IPS-NIHi11 (cell line): ENCODE results near the gene GBP3.
"Not testable (repeated sequence)": the region's sequence is repeated elsewhere in the genome, so short reads cannot be mapped to it uniquely, and the experiment has no call there.

Source experiments
- DNase-seq: peaks from one replicate; pipeline ENCODE4 v3.0.0; 2012; ENCODE audit warnings: mixed read lengths, low spot score

Gene GBP3, protein sequence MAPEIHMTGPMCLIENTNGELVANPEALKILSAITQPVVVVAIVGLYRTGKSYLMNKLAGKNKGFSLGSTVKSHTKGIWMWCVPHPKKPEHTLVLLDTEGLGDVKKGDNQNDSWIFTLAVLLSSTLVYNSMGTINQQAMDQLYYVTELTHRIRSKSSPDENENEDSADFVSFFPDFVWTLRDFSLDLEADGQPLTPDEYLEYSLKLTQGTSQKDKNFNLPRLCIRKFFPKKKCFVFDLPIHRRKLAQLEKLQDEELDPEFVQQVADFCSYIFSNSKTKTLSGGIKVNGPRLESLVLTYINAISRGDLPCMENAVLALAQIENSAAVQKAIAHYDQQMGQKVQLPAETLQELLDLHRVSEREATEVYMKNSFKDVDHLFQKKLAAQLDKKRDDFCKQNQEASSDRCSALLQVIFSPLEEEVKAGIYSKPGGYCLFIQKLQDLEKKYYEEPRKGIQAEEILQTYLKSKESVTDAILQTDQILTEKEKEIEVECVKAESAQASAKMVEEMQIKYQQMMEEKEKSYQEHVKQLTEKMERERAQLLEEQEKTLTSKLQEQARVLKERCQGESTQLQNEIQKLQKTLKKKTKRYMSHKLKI

GRCh38 chr1:89022167-89022959 lies at the start of gene GBP3:
TSS of gene GBP3 (minus strand) at chr1:89022866. CDS start at chr1:89020721, 2,145 bp downstream.
- DNase-seq = no peak

DNA sequence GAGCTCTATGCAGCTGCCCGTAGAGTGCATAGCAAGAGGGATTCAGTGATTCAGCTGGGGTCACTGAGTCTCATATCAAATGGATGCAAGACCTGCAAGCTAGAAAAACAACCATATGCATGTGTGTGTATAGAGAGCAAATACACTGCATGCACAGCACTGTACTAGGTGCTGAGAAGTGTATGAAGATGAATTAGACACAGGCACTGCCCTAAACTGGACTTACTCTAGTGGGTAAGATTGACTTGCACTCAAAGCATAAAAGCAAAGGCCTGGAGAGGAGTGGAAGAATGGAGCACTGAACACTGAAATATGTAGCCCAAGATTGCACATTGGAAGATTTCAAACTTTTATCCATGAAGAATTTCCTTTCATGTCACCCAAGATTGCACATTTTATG lies 47.8 kb upstream of the GBP3 start:
- DNase-seq = no peak

- no peak for DNase-seq
These were observed 47.3 kb upstream of the GBP3 start for GRCh38 chr1:89069951-89070350.

DNA sequence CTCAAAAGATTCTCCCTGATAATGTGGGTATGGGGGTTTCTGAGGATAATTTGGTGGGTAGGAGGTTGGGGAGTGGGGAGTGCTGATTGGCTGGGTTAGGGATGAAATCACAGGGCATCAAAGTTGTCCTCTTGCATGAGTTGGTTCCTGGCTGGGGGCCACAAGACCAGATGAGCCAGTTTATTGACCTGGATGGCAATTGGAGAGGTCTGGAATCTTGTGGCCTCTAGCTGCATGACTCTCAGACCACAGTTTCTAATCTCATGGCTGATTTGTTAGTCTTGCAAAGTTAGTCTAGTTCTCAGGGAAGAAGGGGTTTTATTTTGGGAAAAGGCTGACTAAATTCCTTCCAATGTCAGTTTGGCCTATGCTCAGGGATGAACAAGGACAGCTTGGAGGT lies 45.6 kb upstream of the GBP3 start:
- DNase-seq = no peak

DNA sequence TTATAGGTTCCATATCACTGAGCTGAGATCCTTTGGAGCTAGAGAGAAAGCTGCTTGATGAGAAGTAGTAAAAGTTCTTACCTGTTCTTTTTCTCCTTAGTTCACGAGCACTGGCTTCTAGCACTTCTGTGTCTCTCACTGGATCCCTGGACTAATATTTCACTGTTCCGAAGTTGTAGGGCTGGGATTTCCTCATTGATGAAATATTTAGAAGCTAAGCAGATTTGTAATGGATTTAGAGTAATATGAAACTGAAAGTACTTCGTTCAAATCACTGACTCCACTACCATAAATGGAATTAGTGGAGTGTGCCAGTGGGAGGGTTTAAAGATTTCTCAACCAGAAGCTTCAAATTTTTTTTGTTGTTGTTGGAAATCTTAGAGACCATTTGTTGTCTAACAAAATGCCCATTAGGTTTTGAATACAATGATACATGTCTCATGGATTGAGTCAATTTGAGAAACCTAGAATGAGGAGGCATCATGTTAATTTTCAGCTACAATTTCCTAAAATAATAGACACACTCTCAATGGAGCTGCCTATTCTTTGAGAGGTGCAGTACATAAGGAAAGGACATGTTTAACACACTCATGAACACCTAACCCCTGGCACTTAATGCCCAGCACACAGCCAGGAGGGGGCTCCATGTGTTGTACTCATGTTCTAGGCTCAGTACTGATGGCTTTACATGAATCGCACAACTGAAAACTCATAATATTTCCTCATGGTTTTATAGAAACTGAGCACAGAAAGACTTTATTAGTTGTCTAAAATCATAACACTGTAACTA lies 42.6 kb upstream of the GBP3 start, which contains the start of gene GBP1:
Gene GBP1 (minus strand): TSS at position 130 of the 790 bp plus-strand sequence. CDS start 1,974 bp downstream, outside the sequence.
- no peak for DNase-seq

DNA sequence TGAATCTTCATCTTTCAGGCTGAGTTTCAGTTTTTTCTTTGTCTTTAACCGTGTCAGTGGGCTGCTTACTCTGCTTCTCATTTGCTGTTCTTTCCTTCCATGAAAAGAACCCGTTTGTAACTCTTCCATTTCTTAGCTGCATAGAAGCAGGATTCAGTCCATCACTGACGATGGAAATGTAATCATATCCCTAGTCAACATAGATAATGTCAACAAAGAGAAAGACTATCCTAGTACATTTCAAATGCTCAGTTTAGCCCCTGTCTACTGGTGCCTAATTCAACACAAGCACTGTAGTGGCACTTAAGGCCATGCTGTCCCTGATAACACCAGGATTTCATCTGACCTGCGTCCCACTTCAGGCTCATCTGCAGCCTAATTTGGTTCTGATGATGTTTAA lies 42.0 kb upstream of the GBP3 start:
- no peak for DNase-seq

DNA sequence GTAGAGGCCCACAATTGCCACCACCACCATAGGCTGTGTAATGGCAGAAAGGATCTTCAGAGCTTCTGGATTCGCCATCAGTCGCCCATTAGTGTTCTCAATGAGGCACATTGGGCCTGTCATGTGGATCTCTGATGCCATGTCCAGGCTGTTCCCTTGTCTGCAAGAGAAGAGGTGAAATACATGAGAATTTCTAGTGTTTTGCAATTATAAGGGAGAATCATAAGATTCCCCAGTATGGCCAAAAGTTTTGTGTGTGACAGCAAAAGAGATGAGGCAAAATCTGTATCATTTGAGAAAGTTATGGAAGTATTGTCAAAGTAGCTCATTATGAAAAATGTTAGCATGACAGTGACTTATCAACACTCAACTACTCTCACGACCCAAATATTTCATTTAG lies 40.4 kb upstream of the GBP3 start:
- DNase-seq = no peak

GRCh38 chr1:89060091-89060490 lies 37.4 kb upstream of the GBP3 start:
- no peak for DNase-seq

GRCh38 chr1:89051955-89052312 lies 29.3 kb upstream of the GBP3 start:
- DNase-seq = no peak

GRCh38 chr1:89051300-89051954 lies 28.8 kb upstream of the GBP3 start:
- DNase-seq = no peak

DNA sequence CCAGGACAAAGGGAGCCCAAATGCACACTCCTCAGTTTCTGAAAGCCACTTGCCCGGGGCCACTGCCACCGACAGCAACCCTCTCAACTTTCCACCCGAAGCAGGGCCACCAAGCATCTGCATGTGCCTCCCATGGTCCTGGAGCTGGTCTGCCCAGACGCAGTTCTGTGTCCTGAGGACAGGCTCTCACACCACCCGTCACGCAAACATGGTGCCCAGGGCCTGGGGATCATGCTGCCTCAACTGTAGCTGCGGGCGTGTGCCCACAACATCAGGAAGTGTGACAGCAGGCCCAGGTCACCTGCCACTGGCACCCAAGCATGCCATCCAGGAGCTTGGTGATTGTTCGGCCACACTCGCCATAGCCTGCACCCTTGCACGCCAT lies 28.0 kb upstream of the GBP3 start:
- DNase-seq = no peak

GRCh38 chr1:89049901-89050648 lies 27.4 kb upstream of the GBP3 start:
- not testable (repeated sequence) for DNase-seq

- DNase-seq = not testable (repeated sequence)
These were observed 26.5 kb upstream of the GBP3 start for GRCh38 chr1:89049187-89049586.

DNA sequence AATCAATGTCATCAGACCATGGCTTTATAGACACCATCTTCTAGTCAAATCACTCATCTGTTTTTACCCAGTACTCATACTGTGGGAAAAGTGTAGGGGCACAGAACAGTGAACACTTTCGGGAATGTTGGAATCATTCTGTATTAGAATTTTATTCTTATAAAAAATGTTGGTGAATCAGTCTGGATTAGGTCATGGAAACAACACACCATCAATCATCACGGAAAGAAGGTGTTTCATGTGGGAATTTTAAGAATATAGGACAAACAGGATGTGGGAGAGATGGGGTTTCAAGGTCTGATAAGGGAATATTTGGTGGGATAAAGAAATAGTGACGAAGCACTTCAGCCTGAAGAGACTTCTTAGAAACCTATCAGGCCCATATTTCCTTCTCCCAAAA lies 25.1 kb upstream of the GBP3 start:
- no peak for DNase-seq

DNA sequence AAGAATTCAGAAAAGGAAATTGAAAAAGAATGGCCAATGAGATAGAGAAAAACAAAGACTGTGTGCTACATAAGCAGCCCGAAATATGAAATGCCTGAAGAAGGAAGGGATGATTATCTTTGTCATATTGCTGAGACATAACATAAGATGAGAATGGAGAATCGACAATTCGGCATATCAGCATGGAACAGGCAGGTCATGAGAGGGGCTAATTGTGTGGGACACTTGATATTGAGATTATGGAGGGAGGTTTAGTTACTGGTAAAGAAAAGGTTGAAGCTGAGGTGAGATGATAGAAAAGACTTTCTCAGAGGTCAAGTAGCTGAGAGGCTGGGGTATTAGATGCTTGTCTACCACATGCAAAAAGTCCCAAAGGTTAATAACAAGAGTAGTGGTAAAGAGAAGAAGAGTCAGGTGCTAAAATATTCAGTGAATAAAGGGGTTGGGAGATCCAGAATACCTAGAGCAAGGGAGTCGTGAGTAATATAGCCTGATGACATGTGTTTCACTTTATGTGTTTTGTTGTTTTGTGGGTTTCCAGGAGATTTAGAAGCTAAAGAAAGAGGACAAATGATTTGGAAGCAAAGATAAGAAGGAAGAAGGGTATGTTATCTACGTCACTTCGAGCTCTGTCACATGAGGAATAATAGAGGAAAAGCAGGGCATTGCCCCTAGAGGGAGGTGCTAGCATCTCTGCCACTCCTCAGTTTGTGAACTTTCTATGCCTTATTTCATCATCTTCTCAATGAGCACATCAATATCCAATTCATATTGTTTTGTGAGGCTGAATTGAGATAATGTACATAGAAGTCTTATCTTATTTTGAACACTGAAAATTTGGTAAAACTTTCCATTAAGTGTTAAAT lies 23.9 kb upstream of the GBP3 start:
- not testable (repeated sequence) for DNase-seq

DNA sequence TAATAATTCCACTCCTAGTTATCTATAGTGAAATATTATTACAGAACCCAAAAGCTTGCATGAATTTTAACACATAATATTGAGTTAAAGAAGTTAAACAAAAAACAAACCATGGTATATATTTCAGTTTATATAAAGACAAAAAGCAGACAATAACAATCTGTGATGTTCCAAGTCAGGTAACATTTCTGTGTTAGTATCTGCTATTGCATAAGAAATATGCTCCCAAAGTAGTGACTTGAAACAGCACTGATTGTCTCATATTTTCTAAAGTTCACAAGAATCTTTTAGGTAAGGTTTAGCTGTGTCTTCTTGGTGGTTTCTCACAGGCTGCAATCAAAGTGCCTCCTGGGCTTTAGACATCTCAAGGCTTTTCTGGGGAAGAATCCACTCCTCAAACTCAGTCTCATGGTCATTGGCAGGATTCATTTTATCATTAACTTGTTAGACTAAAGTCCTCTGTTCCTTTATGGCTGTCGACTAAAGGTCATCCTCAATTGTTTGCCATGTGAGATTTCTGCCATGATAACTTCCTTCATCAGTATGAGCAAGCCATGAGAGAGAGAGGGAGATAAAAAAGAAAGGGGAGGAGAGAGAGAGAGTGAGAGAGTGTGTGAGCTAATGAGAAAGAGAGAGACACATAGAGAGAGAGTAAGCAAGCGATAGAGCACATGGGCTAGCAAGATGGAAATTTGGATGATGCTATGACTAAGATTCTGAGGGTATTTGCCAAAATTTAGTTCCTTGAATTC lies 22.5 kb upstream of the GBP3 start:
- no peak for DNase-seq

GRCh38 chr1:89043940-89044339 lies 21.3 kb upstream of the GBP3 start:
- DNase-seq = no peak

GRCh38 chr1:89042491-89042890 lies 19.8 kb upstream of the GBP3 start:
- DNase-seq = no peak

- no peak for DNase-seq
These were observed 19.1 kb upstream of the GBP3 start for GRCh38 chr1:89041721-89042120.
